Activated T-helper 1 cell treated with anti-CD3 and anti-CD28 coated beads, Interleukin-2, amount 50 U/mL, for 16 hours (primary cell): ENCODE measurements around the gene TRIM49B.
"Not testable (repeated sequence)": the region's sequence is repeated elsewhere in the genome, so short reads cannot be mapped to it uniquely, and the experiment has no call there.

Source experiments
- DNase-seq, 2 donors: peaks; one replicate each; pipeline ENCODE4 v3.0.0-alpha.2; 2020; ENCODE audit warnings: low read depth in 1 of 2, low spot score in 1 of 2

Gene TRIM49B

GRCh38 chr11:49028523-49028922, at the start of gene TRIM49B:
TSS of gene TRIM49B (plus strand) at chr11:49028823. CDS start at chr11:49031600, 2,777 bp downstream.
- not testable (repeated sequence) for DNase-seq

- DNase-seq = not testable (repeated sequence)
Observed at GRCh38 chr11:48983785-48984184, 44.8 kb upstream of the TRIM49B start, which contains the start of gene TRIM51G. TSS of gene TRIM51G (minus strand) at chr11:48983885. CDS start at chr11:48981695, 2,190 bp downstream.

- DNase-seq = not testable (repeated sequence)
Observed at GRCh38 chr11:49048229-49048628, 19.6 kb downstream of the TRIM49B start.

GRCh38 chr11:49049821-49050220, 21.2 kb downstream of the TRIM49B start:
- DNase-seq = not testable (repeated sequence)

DNA sequence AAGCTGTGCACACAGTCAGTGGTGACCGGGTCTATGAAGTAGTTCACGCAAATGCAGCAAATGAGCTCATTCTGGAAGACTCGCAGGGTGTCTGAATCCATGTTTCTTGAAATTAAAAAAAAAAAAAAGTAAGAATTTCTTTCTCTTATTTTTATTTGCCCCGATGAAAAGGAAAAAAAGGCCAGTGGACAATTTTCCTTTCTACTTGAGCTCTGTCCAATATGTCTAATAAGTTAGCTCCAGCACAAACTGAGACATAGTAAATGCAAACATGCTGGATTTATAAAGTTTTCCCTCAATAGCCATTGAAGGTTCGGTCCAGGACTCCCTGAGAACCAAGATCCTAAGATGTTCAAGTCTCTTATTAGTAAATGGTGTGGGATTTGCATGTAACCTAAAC, 30.4 kb downstream of the TRIM49B start, which contains the start of gene TRIM64C:
Gene TRIM64C, minus strand, starts transcription at position 101 of the 400 bp plus-strand sequence. Its CDS starts 0 bp downstream, at position 101.
- DNase-seq = not testable (repeated sequence)

GRCh38 chr11:49069897-49070296, 41.3 kb downstream of the TRIM49B start:
- DNase-seq = not testable (repeated sequence)
